ENCODE data around the gene TNFRSF11A.

The TNFRSF11A gene

GRCh38 chr18:62371436-62371835 is 46.3 kb downstream of the TNFRSF11A start:
- TF ChIP-seq CTCF (IDR thresholded peaks at IDR 0.05; ENCODE audit: low read depth, low read length) = no peak

GRCh38 chr18:62372156-62372555 is 47.0 kb downstream of the TNFRSF11A start:
- DNase-seq (ENCODE audit: extremely low read depth, low read depth) = no peak
- TF ChIP-seq CTCF (IDR thresholded peaks at IDR 0.05; ENCODE audit: low read depth, low read length) = no peak

More at GRCh38 chr18:62371436-62371835, 46.3 kb downstream of the TNFRSF11A start:
- DNase-seq (ENCODE audit: extremely low read depth, low read depth) = no peak

- TF ChIP-seq CTCF (IDR thresholded peaks at IDR 0.05; ENCODE audit: low read depth, low read length) = no peak
These were observed 47.8 kb downstream of the TNFRSF11A start for GRCh38 chr18:62372882-62373281.

GRCh38 chr18:62374410-62374965 is 49.4 kb downstream of the TNFRSF11A start:
- no peak for TF ChIP-seq CTCF (IDR thresholded peaks at IDR 0.05; ENCODE audit: low read depth, low read length)
- no peak for DNase-seq (ENCODE audit: extremely low read depth, low read depth)

More at GRCh38 chr18:62372882-62373281, 47.8 kb downstream of the TNFRSF11A start:
- DNase-seq (ENCODE audit: extremely low read depth, low read depth) = no peak

GRCh38 chr18:62377131-62377807 is 52.2 kb downstream of the TNFRSF11A start:
- TF ChIP-seq CTCF (IDR thresholded peaks at IDR 0.05; ENCODE audit: low read depth, low read length) = no peak
- DNase-seq (ENCODE audit: extremely low read depth, low read depth) = no peak

GRCh38 chr18:62379051-62379450 is 53.9 kb downstream of the TNFRSF11A start:
- no peak for TF ChIP-seq CTCF (IDR thresholded peaks at IDR 0.05; ENCODE audit: low read depth, low read length)
- no peak for DNase-seq (ENCODE audit: extremely low read depth, low read depth)

GRCh38 chr18:62381373-62381772 is 56.3 kb downstream of the TNFRSF11A start:
- no peak for DNase-seq (ENCODE audit: extremely low read depth, low read depth)
- TF ChIP-seq CTCF (IDR thresholded peaks at IDR 0.05; ENCODE audit: low read depth, low read length) = no peak
